IPS DF 6.9 (cell line): ENCODE results near the gene CD6.

ENCODE experiments used
- DNase-seq: peaks from one replicate; pipeline ENCODE4 v3.0.0-alpha.2; 2013; ENCODE audit warnings: low read depth, low spot score
- H3K27ac ChIP-seq: one replicate; pipeline ENCODE4 v1.5.1; 2013; ENCODE audit warnings: low read length, control low read depth
- H3K27me3 ChIP-seq: 2 replicates; pipeline ENCODE4 v1.6.1; 2013; ENCODE audit warnings: mild to moderate bottlenecking, low read length; ENCODE audit not compliant: control insufficient read depth, insufficient read depth
- H3K36me3 ChIP-seq: 2 replicates; pipeline ENCODE4 v1.6.1; 2013; ENCODE audit warnings: low read length; ENCODE audit not compliant: control insufficient read depth, insufficient read depth
- H3K4me1 ChIP-seq: 2 replicates; pipeline ENCODE4 v1.6.1; 2013; ENCODE audit warnings: low read length; ENCODE audit not compliant: control insufficient read depth, insufficient read depth
- H3K4me3 ChIP-seq: 2 replicates; pipeline ENCODE4 v1.5.1; 2013; ENCODE audit warnings: mild to moderate bottlenecking, low read length
- H3K9me3 ChIP-seq: 2 replicates; pipeline ENCODE4 v1.6.1; 2013; ENCODE audit warnings: low read length, inconsistent platforms; ENCODE audit not compliant: control insufficient read depth, insufficient read depth
- WGBS: extraction: QIAGEN DNeasy Blood & Tissue Kit; methylation state at CpG from one replicate; pipeline ENCODE4 v1.1.7; 2013; ENCODE audit warnings: mixed read lengths, missing lambda C conversion rate; ENCODE audit not compliant: insufficient read length, insufficient coverage; 5-methylcytosine and 5-hydroxymethylcytosine counted together

CD6 gene

DNA sequence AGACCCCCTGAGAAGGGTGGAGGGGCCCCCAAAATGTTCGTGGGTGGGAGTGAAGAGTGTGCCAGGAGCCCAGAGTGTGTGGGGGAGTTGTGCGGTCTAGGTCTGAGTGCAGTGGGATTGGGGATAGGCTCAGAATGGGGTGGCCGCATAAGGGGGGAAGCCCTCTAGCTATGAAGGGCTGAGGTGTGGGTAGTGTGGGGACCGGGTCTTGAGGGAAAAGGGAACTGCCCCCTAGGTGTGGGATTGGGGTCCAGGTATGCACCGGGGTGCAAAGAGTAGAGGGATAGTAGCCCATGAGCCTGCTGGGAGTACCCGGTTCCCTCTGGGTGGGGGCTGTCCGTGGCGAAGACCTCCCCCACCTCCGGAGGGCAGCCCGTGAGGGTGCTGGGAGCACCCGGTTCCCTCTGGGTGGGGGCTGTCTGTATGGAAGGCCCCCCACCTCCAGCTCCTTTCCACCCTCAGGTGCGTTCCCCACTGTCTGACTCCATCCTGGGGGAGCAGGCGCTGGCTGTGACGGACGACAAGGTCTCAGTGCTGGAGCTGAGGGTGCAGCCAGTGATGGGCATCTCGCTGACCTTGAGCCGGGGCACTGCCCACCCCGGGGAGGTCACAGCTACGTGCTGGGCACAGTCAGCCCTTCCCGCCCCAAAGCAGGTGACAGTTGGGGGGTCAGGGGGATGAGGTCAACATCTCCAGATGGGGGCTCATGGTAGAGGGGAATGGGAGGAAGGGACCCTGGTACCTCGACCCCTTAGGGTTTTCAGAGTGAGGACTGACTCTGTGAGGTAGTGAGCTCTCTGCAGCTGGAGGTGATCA is 36.5 kb upstream of the CD6 start:
- Histone ChIP-seq H3K27me3 (no peaks in the 10 kb centered on the region), H3K4me3 (no peak overlapping the region), H3K9me3 (no peaks in the 10 kb centered on the region), H3K27ac (no peak overlapping the region), H3K36me3 (peaks cover 21% of the 10 kb centered on the region), H3K4me1 (no peaks in the 10 kb centered on the region; the same call in 1 of the 2 replicates)
- DNase-seq, result no peak
- no CpG with 5 or more reads among the region's 21 CpGs for WGBS

DNA sequence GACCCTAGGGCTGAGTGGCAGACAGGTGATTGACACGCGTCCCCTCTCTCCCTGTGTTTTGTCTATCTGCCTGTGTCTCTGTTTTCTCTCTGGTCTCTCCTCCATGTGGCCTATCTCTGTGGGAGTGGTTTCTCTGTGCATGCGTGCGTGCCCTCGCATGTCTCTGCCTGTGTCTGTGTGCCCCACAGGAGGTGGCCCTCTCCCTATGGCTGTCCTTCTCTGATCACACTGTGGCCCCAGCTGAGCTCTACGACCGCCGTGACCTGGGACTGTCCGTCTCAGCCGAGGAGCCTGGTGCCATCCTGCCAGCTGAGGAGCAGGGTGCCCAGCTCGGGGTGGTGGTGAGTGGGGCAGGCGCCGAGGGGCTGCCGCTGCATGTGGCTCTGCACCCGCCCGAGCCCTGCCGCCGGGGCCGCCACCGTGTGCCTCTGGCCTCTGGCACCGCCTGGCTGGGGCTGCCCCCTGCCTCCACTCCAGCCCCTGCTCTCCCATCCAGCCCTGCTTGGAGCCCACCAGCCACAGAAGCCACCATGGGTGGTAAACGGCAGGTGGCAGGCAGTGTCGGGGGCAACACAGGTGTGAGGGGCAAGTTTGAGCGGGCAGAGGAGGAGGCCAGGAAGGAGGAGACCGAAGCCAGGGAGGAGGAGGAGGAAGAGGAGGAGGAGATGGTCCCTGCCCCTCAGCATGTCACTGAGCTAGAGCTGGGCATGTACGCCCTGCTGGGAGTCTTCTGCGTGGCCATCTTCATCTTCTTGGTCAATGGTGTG is 35.6 kb upstream of the CD6 start:
- Histone ChIP-seq H3K27me3 (no peaks in the 10 kb centered on the region), H3K9me3 (no peaks in the 10 kb centered on the region), H3K36me3 (peaks cover 18% of the 10 kb centered on the region), H3K4me1 (no peaks in the 10 kb centered on the region; the same call in 1 of the 2 replicates), H3K4me3 (no peak overlapping the region), H3K27ac (no peak overlapping the region)
- WGBS, result no CpG with 5 or more reads among the region's 27 CpGs
- DNase-seq, result no peak

DNA sequence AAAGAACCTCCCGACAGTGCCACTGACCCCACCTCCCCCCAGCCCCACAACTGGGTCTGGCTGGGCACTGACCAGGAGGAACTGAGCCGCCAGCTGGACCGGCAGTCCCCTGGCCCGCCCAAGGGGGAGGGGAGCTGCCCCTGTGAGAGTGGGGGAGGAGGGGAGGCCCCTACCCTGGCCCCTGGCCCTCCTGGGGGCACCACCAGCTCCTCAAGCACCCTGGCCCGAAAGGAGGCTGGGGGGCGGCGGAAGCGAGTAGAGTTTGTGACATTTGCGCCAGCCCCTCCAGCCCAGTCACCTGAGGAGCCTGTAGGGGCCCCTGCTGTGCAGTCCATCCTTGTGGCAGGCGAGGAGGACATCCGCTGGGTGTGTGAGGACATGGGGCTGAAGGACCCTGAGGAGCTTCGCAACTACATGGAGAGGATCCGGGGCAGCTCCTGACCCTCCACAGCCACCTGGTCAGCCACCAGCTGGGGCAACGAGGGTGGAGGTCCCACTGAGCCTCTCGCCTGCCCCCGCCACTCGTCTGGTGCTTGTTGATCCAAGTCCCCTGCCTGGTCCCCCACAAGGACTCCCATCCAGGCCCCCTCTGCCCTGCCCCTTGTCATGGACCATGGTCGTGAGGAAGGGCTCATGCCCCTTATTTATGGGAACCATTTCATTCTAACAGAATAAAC is 34.9 kb upstream of the CD6 start:
- Histone ChIP-seq H3K4me3 (no peak overlapping the region), H3K36me3 (peaks cover 14% of the 10 kb centered on the region), H3K27me3 (no peaks in the 10 kb centered on the region), H3K4me1 (no peaks in the 10 kb centered on the region; the same call in 1 of the 2 replicates), H3K27ac (no peak overlapping the region), H3K9me3 (no peaks in the 10 kb centered on the region)
- no peak for DNase-seq
- WGBS, result no CpG with 5 or more reads among the region's 18 CpGs

DNA sequence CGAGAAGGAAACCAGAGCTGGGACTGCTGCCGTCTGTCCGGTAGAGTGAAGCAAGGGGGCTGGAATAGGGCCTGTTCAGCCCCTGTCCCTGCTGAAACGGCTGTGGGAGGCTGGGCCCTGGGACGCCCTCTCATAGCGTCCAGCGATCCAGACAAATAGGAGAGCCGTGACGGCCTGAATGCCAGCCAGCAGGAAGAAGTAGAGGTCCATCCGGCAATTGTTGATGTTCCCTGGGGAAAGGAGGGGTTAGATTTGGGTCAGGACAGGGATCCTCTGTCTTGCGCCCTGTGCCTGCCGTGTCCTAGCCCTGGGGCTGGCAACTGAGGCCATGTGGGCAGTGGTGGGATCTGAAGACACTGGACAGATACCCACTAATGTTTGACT is 34.3 kb upstream of the CD6 start:
- H3K27me3 ChIP-seq, result no peaks in the 10 kb centered on the region

DNA sequence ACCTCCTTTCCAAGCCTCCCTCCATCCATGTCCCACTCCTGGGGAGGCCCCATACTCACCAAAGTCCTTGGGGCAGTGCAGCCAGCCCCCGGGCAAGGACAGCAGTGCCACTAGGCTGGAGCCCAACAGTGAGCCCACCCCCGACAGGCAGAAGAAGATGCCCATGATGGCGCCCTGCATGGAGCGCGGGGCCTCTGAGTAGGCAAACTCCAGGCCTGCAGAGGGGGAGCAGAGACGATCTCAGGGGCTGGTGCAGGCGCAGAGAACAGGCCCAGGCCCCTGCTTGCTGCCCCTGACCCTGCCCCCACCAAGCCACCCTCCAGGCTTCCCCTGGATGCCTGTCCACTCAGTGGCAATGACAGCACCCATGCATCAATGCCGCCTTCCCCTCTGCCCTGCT is 33.7 kb upstream of the CD6 start:
- H3K4me3 ChIP-seq, result no peak overlapping the region
- no peaks in the 10 kb centered on the region for H3K9me3 ChIP-seq
- H3K27me3 ChIP-seq, result no peaks in the 10 kb centered on the region
- peaks cover 8% of the 10 kb centered on the region for H3K36me3 ChIP-seq
- DNase-seq, result no peak
- no peaks in the 10 kb centered on the region; the same call in 1 of the 2 replicates for H3K4me1 ChIP-seq
- no CpG with 5 or more reads among the region's 8 CpGs for WGBS
- no peak overlapping the region for H3K27ac ChIP-seq

More for the DNA sequence above, 34.3 kb upstream of the CD6 start:
- Histone ChIP-seq H3K36me3 (peaks cover 8% of the 10 kb centered on the region), H3K9me3 (no peaks in the 10 kb centered on the region), H3K27ac (no peak overlapping the region), H3K4me1 (no peaks in the 10 kb centered on the region; the same call in 1 of the 2 replicates), H3K4me3 (no peak overlapping the region)
- no peak for DNase-seq
- WGBS, result no CpG with 5 or more reads among the region's 12 CpGs

DNA sequence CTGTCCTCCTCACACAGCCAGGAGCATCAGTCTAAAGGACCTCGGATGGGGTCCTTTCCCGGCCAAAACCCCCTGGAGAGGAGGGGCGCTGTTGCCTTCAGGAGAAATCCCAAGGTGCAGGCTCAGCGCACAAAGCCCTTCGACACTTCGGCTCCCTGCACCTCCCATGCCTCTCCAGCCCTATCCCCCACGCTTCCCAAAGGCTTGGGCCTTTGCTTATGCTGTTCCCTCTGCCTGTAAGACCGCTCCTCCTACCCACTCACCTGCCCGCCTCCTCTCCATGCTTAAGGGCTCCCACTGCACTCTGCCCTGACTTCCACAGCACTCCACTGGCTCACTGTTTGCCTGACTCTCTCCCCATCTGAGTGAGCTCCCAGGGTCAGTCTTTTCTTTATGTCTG is 33.0 kb upstream of the CD6 start:
- no peak for DNase-seq
- no CpG with 5 or more reads among the region's 9 CpGs for WGBS
- Histone ChIP-seq H3K4me3 (no peak overlapping the region), H3K4me1 (no peaks in the 10 kb centered on the region; the same call in 1 of the 2 replicates), H3K36me3 (peaks cover 7% of the 10 kb centered on the region), H3K27me3 (no peaks in the 10 kb centered on the region), H3K9me3 (no peaks in the 10 kb centered on the region), H3K27ac (no peak overlapping the region)

DNA sequence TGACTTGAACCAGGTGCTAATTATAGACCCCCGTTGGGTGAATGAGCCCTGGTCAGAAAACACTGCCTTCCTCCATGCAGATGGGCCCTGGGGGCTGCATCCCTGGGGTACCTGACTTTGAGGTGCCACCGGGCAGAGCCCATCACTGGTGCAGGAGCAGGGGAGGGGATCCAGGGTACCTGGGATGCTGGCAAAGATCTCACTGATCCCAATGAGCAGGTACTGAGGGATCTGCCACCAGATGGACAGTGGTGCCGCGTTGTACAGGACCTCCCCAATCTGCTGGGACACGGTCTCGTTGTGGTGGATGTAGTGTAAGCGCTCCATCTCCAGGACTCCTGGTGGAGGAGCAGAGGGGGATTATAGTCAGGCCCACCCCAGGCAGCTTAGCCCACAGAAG is 32.2 kb upstream of the CD6 start:
- Histone ChIP-seq H3K4me1 (no peaks in the 10 kb centered on the region; the same call in 1 of the 2 replicates), H3K9me3 (no peaks in the 10 kb centered on the region), H3K27me3 (no peaks in the 10 kb centered on the region), H3K4me3 (no peak overlapping the region), H3K27ac (no peak overlapping the region), H3K36me3 (peaks cover 3% of the 10 kb centered on the region)
- WGBS, result no CpG with 5 or more reads among the region's 7 CpGs
- DNase-seq, result no peak

DNA sequence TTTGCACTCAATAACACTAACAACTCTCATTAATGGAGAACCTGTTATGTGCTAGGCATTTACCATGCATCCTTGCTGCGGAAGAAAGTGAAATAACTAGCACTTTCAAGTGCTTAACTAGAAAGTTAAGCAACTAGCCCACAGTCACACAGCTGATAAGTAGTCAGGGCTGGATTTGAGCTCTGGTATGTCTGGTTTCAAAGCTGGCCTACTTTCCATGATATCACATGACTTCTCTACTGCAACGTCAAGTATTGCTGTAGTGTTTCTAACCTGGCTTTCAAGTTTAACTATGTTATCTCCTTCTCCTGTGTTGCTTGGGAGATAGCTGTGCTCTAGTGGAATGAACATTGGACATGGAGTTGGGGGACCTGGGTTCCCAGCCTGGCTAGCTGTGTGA is 31.6 kb upstream of the CD6 start:
- H3K27ac ChIP-seq, result no peak overlapping the region
- no peaks in the 10 kb centered on the region for H3K27me3 ChIP-seq
- H3K9me3 ChIP-seq, result no peaks in the 10 kb centered on the region
- no peak overlapping the region for H3K4me3 ChIP-seq
- no peaks in the 10 kb centered on the region; the same call in 1 of the 2 replicates for H3K4me1 ChIP-seq
- no peaks in the 10 kb centered on the region; the same call in 1 of the 2 replicates for H3K36me3 ChIP-seq
- DNase-seq, result no peak
- WGBS, result no CpG with 5 or more reads among the region's 2 CpGs

DNA sequence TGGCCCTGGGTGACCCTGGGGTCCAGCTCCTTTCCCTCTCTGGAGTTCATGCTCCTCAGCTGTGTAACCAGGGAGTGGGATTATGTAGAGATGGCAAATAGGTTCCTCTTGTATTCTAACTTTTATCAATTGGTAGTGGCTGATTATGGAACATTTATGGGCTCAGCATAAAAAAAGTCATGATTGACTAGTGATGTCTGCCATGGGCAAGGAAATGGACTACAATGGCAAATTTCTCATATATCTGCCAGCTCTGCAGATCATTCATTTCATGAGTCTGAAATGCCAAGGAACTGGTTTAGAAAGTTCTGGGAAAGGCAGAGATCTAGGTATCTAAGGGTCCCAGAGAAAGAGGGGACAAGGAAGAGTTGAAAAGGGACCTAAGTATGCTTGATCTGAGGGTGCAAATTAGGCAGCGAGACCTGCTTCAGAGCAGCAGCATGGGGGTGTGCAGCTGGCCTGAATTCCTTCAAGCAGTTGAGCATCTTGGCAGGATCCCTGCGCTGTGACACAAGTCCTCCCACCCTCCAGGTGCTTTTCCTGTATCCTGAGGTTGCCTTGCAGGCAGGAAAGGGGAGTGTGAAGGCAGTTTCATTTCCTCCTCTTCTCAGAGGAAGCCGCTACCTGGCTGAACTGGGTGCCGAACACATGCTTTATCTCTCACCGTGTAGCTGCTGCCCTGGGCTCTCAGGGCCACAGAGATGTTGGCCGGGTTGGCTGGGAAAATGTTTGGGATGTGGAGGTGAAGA is 29.9 kb upstream of the CD6 start:
- no peak for DNase-seq
- Histone ChIP-seq H3K36me3 (no peaks in the 10 kb centered on the region), H3K9me3 (no peaks in the 10 kb centered on the region), H3K4me3 (no peak overlapping the region), H3K4me1 (no peaks in the 10 kb centered on the region), H3K27ac (no peak overlapping the region), H3K27me3 (no peaks in the 10 kb centered on the region)
- no CpG with 5 or more reads among the region's 6 CpGs for WGBS

DNA sequence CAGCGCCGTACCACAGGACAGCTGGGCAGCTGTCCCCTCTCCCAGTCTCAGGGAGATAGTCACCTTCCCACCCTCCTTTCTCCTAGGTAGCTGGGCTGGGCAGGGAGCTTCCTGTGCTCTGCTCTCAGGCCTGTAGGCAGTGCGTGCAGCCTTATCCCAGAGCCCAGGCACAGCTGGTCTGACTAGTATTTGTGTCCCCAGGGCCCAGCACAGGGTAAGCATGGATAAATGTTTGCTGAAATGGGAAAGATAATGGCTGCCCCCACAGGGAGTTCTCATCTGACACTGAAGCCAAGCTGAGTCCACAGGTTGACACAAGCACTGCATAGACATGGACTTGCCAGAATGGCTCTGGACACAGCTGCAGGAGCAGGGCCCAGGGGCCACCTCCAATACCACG is 29.3 kb upstream of the CD6 start:
- DNase-seq, result no peak
- no CpG with 5 or more reads among the region's 4 CpGs for WGBS
- no peaks in the 10 kb centered on the region for H3K27me3 ChIP-seq
- H3K4me1 ChIP-seq, result no peaks in the 10 kb centered on the region
- H3K4me3 ChIP-seq, result no peak overlapping the region
- no peaks in the 10 kb centered on the region for H3K36me3 ChIP-seq
- no peaks in the 10 kb centered on the region for H3K9me3 ChIP-seq
- no peak overlapping the region for H3K27ac ChIP-seq
